ENCODE results near the gene HLA-B. TPM values are rescaled to one million over a fixed set of nuclear protein-coding genes. Genes with fewer than 3 reads are reported as not detected.

HLA-B gene
- total RNA-seq, 2 experiments from 2014 or later = 2,753 to 2,773 TPM

DNA sequence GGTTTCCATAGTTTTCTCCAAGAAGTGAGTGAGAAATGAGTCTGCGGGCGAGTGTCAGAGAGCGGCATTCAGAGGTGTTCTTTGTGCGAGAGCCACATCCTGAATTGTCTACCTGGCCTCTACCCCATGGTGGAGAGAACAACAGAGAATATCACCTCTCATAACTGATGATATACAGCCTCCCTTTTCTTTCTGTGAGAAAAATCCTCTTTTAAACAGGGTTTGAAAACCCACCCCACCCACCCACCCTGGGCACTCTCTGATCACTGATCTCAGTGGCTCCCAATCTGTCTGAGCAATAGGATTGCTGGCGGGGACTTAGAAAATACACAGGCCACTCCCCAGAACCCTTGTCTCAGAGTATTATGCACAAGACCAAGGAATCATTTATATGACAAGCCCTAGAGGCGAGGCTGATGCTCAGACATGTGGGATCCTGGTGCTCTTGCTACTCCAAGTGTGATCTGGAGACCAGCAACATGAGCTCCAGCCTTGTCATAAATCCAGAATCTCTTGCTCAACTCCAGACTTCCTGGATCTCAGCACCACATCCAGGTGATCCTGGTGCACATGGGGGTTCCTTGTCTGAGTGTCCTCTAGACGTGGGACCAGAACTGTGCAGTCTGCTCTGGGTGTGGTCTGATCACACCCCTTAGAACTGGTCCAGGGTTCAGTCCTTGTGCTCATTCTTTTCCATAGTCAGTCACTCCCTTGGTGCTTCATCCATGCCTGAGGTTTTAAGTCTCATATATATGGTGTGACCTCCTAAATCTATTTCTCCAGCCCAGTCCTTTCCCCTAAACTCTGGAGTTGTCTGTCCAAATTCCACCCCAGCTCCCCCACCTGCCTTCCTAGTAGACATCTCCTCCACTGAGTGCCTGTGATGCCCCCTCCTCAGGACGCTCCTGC lies 5.3 kb downstream of the HLA-B start:
- peak overlapping the region; percentile 95 for H3K4me3 Mint-ChIP-seq
- H3K36me3 Mint-ChIP-seq = peaks cover 47% of the 10 kb centered on the region
- H3K27ac Mint-ChIP-seq = peak overlapping the region; percentile 26
- DNase-seq = no peak
- peaks cover 62% of the 10 kb centered on the region for H3K4me1 Mint-ChIP-seq
- H3K9me3 Mint-ChIP-seq = no peaks in the 10 kb centered on the region
- H3K27me3 Mint-ChIP-seq = no peaks in the 10 kb centered on the region

GRCh38 chr6:31351033-31351380 lies 6.0 kb downstream of the HLA-B start:
- peaks cover 44% of the 10 kb centered on the region for H3K36me3 Mint-ChIP-seq
- peaks cover 62% of the 10 kb centered on the region for H3K4me1 Mint-ChIP-seq

GRCh38 chr6:31350196-31351032 lies 6.6 kb downstream of the HLA-B start:
- no peak for DNase-seq
- H3K4me3 Mint-ChIP-seq = no peak overlapping the region
- no peaks in the 10 kb centered on the region for H3K27me3 Mint-ChIP-seq
- H3K36me3 Mint-ChIP-seq = peaks cover 38% of the 10 kb centered on the region
- H3K4me1 Mint-ChIP-seq = peaks cover 60% of the 10 kb centered on the region
- no peaks in the 10 kb centered on the region for H3K9me3 Mint-ChIP-seq
- no peak overlapping the region for H3K27ac Mint-ChIP-seq

More at GRCh38 chr6:31351033-31351380, 6.0 kb downstream of the HLA-B start:
- Mint-ChIP-seq H3K27ac (no peak overlapping the region), H3K9me3 (no peaks in the 10 kb centered on the region), H3K4me3 (no peak overlapping the region), H3K27me3 (no peaks in the 10 kb centered on the region)
- DNase-seq = no peak

GRCh38 chr6:31349301-31349700 lies 7.7 kb downstream of the HLA-B start:
- H3K4me1 Mint-ChIP-seq = peaks cover 56% of the 10 kb centered on the region
- H3K27ac Mint-ChIP-seq = no peak overlapping the region

DNA sequence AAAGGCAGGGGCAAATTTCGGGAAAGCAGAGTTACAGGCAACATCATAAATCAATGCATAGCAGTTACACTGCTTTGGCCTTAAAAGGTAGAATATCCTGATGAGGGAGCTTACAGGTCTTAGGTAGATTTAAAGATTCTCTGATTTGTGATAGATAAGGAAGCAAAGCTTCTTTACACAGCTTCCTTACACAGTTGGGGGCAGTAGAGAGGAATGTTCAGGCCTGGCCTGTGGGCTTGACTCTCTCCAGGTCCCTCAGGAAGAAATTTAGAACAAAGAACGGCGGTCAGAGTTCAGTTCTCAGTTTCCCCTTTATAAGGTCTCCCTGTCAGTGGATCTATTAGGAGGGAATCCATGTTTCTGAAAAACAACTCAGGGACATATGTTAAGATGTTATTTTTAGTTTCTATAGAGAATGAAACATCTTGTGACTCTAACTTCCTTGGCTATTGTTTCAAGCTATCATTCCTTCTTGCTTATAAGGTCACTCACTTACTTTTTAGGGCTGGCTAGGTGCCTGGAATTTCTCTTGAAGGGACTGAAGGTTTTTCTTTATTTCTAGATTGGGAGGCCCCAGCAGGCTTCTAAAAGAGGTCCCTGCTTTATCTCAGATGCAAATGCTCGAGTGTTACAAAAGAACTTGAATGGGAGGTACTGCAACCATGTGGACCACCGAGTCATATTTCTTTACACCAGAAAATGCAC lies 11.8 kb downstream of the HLA-B start:
- Mint-ChIP-seq H3K4me3 (no peak overlapping the region), H3K4me1 (peaks cover 21% of the 10 kb centered on the region), H3K36me3 (peaks cover 3% of the 10 kb centered on the region), H3K9me3 (peaks cover 6% of the 10 kb centered on the region), H3K27ac (no peak overlapping the region), H3K27me3 (no peaks in the 10 kb centered on the region)
- DNase-seq = no peak

More at GRCh38 chr6:31349301-31349700, 7.7 kb downstream of the HLA-B start:
- DNase-seq = no peak
- Mint-ChIP-seq H3K9me3 (no peaks in the 10 kb centered on the region), H3K36me3 (peaks cover 27% of the 10 kb centered on the region), H3K4me3 (no peak overlapping the region), H3K27me3 (no peaks in the 10 kb centered on the region)

GRCh38 chr6:31340228-31340627 lies 16.8 kb downstream of the HLA-B start:
- Mint-ChIP-seq H3K4me3 (no peak overlapping the region), H3K27me3 (no peaks in the 10 kb centered on the region), H3K9me3 (peaks cover 46% of the 10 kb centered on the region), H3K4me1 (peaks cover 2% of the 10 kb centered on the region), H3K27ac (no peak overlapping the region), H3K36me3 (peaks cover 29% of the 10 kb centered on the region)
- DNase-seq = no peak

- DNase-seq = no peak
- Mint-ChIP-seq H3K4me1 (no peaks in the 10 kb centered on the region), H3K9me3 (peaks cover 52% of the 10 kb centered on the region), H3K27ac (no peak overlapping the region), H3K27me3 (no peaks in the 10 kb centered on the region), H3K36me3 (peaks cover 30% of the 10 kb centered on the region), H3K4me3 (no peak overlapping the region)
These were observed 17.8 kb downstream of the HLA-B start for GRCh38 chr6:31339210-31339609.

DNA sequence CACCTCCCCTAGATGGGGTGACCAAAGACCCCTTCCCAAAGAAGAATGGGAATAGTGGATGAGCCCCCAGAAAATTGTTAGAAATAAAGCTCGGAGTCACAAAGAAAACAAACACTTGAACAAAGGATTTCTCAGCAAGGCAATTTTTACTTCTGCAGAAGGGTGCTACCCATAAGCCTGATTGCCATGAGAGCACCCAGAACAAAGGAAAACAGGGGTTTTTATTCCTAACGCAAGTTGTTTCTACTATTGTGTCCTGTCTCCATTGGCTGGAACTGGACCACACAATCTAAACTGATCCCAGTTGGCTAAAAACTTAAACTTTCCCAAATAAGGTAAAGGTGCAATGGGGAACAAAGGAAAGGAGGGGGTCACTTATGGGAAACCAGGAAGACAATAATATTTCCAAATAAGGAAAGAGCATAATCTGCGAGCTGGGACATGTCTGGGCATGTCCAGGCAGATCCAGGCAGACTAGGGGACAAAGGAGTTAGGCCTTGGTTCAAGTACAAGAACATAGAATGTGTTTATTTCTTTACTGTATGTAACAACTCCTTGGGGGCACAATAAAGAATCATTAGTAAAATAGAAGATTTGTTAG lies 20.0 kb downstream of the HLA-B start:
- Mint-ChIP-seq H3K4me3 (no peak overlapping the region), H3K27me3 (no peaks in the 10 kb centered on the region), H3K9me3 (peaks cover 59% of the 10 kb centered on the region), H3K36me3 (peaks cover 35% of the 10 kb centered on the region), H3K27ac (no peak overlapping the region), H3K4me1 (peaks cover 20% of the 10 kb centered on the region)
- DNase-seq = no peak

DNA sequence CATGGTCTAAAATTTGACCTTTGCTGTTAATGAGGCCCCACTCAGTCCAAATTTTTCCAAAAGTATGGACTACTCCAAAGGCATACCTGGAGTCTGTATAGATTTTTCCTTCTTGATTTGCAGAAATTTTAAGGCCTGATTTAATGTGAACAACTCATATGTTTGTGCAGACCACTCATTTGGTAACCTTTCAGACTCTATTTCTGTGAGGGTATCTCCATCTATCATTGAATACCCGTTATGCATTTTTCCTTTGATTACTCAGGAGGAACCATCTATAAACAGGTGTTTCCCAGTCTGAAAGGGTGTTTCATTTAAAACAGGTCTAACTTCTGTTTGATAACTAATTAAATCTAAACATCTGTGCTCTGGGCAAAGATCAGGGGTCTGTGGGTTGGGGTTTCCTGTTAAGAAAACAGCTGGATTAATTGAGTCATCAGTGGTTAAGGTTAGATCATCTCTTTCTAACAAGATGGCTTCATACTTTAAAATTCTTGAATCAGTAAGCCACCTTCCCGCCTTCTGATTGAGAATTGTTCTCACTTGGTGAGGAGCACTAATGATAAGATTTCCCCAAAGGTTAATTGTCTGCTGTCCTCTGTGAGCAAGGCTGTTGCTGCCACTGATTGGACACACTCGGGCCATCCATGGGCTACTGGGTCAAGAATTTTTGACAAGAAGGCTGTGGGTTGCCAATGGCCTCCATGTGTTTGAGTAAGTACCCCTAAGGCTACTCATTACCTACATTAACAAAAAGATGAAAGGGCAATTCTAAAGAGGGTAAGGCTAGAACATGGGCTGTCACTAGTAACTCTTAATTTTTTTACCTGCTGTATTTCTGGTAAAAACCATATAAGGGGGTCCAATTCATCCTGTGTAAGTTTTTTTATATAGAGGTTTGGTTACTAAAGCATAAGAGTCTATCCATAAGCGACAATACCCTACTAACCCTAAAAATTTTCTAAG lies 24.1 kb downstream of the HLA-B start:
- Mint-ChIP-seq H3K4me1 (peaks cover 20% of the 10 kb centered on the region), H3K4me3 (peak overlapping the region; percentile 50), H3K9me3 (peaks cover 48% of the 10 kb centered on the region), H3K27me3 (no peaks in the 10 kb centered on the region), H3K27ac (peak overlapping the region; percentile 92), H3K36me3 (peaks cover 25% of the 10 kb centered on the region)
- DNase-seq = peak; percentile 46

GRCh38 chr6:31328355-31328960 lies 28.5 kb downstream of the HLA-B start:
- no peak for DNase-seq
- H3K4me1 Mint-ChIP-seq = peaks cover 15% of the 10 kb centered on the region
- peaks cover 6% of the 10 kb centered on the region for H3K27me3 Mint-ChIP-seq
- H3K27ac Mint-ChIP-seq = no peak overlapping the region
- H3K9me3 Mint-ChIP-seq = peaks cover 21% of the 10 kb centered on the region
- no peak overlapping the region for H3K4me3 Mint-ChIP-seq
- peaks cover 2% of the 10 kb centered on the region for H3K36me3 Mint-ChIP-seq

- H3K4me3 Mint-ChIP-seq = no peak overlapping the region
- H3K27ac Mint-ChIP-seq = no peak overlapping the region
- peaks cover 38% of the 10 kb centered on the region for H3K27me3 Mint-ChIP-seq
- DNase-seq = no peak
- H3K36me3 Mint-ChIP-seq = peaks cover 2% of the 10 kb centered on the region
- H3K9me3 Mint-ChIP-seq = peaks cover 3% of the 10 kb centered on the region
- H3K4me1 Mint-ChIP-seq = no peaks in the 10 kb centered on the region
These were observed 35.2 kb downstream of the HLA-B start for GRCh38 chr6:31321820-31322219.

DNA sequence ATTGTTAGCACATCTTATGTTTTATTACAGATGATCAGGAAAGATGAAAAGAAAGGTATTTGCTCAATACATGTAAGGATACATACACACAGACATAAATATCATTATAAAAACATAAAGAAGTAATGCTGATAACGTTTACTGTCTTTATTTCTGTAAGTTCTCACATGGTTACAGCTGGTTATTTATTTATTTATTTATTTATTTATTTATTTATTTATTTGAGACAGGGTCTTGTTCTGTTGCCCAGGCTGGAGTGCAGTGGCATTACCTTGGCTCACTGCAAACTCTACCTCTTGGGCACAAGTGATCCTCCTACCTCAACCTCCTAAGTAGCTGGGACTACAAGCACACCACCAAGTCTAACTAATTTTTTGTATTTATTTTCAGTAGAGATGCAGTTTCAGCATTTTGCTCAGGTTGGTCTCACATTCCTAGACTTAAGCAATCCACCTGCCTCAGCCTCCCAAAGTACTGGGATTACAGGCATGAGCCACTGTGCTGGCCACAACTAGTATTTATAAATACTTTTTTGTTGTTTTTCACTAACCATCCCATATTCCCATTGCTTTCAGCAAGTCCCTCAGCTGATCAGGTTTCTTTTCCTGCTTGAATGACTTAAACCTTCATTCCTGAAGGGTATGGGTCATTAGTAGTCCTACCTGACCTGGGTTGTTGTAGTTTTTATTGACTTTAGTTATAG lies 35.8 kb downstream of the HLA-B start:
- H3K4me1 Mint-ChIP-seq = no peaks in the 10 kb centered on the region
- H3K27ac Mint-ChIP-seq = no peak overlapping the region
- H3K4me3 Mint-ChIP-seq = no peak overlapping the region
- peaks cover 41% of the 10 kb centered on the region for H3K27me3 Mint-ChIP-seq
- H3K36me3 Mint-ChIP-seq = peaks cover 2% of the 10 kb centered on the region
- peaks cover 2% of the 10 kb centered on the region for H3K9me3 Mint-ChIP-seq
- DNase-seq = no peak

GRCh38 chr6:31317036-31317435 lies 39.9 kb downstream of the HLA-B start:
- DNase-seq = no peak
- Mint-ChIP-seq H3K27me3 (peaks cover 32% of the 10 kb centered on the region), H3K4me3 (no peak overlapping the region), H3K9me3 (no peaks in the 10 kb centered on the region), H3K4me1 (no peaks in the 10 kb centered on the region), H3K27ac (no peak overlapping the region), H3K36me3 (no peaks in the 10 kb centered on the region)

Measured in activated naive CD8-positive, alpha-beta T cell treated with anti-CD3 and anti-CD28 coated beads for 36 hours (primary cell).